ENCODE data around the gene DHRS1.

- TF ChIP-seq CTCF (conservative IDR thresholded peaks at IDR 0.05; ENCODE audit: low read length): no peak
- no peak for TF ChIP-seq EZH2phosphoT487 (IDR thresholded peaks at IDR 0.05; ENCODE audit: borderline replicate concordance)
These were observed 33.0 kb downstream of the DHRS1 start for GRCh38 chr14:24266344-24267244.

Measured in Loucy (cell line).